Measurements from ENCODE around the gene OR6C65. TPM values are rescaled to one million over a fixed set of nuclear protein-coding genes. Genes with fewer than 3 reads are reported as not detected.
"Not testable (repeated sequence)": the region's sequence is repeated elsewhere in the genome, so short reads cannot be mapped to it uniquely, and the experiment has no call there.

The OR6C65 gene
- total RNA-seq = not detected

- no peak for DNase-seq
- no peak within 1 kb of the TSS for H3K4me3 Mint-ChIP-seq
- no peaks in the 10 kb centered on the region for H3K4me1 Mint-ChIP-seq
- H3K9me3 Mint-ChIP-seq = peaks cover 2% of the 10 kb centered on the region
- H3K27ac Mint-ChIP-seq = no peak within 1 kb of the TSS
- no peaks in the 10 kb centered on the region for H3K36me3 Mint-ChIP-seq
- peaks cover 41% of the 10 kb centered on the region for H3K27me3 Mint-ChIP-seq
These were observed at the start of gene OR6C65 for GRCh38 chr12:55400229-55400628. Gene OR6C65, plus strand, starts transcription at chr12:55400529. Its CDS starts 0 bp downstream, at chr12:55400529.

- not testable (repeated sequence) for DNase-seq, H3K36me3 Mint-ChIP-seq, H3K4me1 Mint-ChIP-seq, H3K9me3 Mint-ChIP-seq, H3K4me3 Mint-ChIP-seq, H3K27ac Mint-ChIP-seq
- peaks cover 42% of the 10 kb centered on the region for H3K27me3 Mint-ChIP-seq
These were observed 45.0 kb upstream of the OR6C65 start for GRCh38 chr12:55355338-55355737.

- Mint-ChIP-seq H3K4me1 (no peaks in the 10 kb centered on the region), H3K4me3 (no peak within 1 kb of the TSS)
These were observed 37.7 kb upstream of the OR6C65 start, which contains the start of gene OR6C75 for GRCh38 chr12:55362675-55363074. Gene OR6C75, plus strand, starts transcription at chr12:55362975. Its CDS starts 2,136 bp downstream, at chr12:55365111.

GRCh38 chr12:55365086-55365485, 35.2 kb upstream of the OR6C65 start:
- Mint-ChIP-seq H3K4me1 (no peaks in the 10 kb centered on the region), H3K4me3 (no peak overlapping the region), H3K27me3 (peaks cover 28% of the 10 kb centered on the region), H3K36me3 (no peaks in the 10 kb centered on the region), H3K9me3 (no peaks in the 10 kb centered on the region), H3K27ac (no peak overlapping the region)
- DNase-seq = no peak

More at GRCh38 chr12:55362675-55363074, 37.7 kb upstream of the OR6C65 start, which contains the start of gene OR6C75:
- no peaks in the 10 kb centered on the region for H3K36me3 Mint-ChIP-seq
- no peak for DNase-seq
- H3K27me3 Mint-ChIP-seq = peaks cover 29% of the 10 kb centered on the region
- no peaks in the 10 kb centered on the region for H3K9me3 Mint-ChIP-seq
- H3K27ac Mint-ChIP-seq = no peak within 1 kb of the TSS

GRCh38 chr12:55372521-55372920, 27.8 kb upstream of the OR6C65 start:
- no peak for DNase-seq
- Mint-ChIP-seq H3K36me3 (no peaks in the 10 kb centered on the region), H3K4me1 (no peaks in the 10 kb centered on the region), H3K27ac (no peak overlapping the region), H3K9me3 (no peaks in the 10 kb centered on the region), H3K27me3 (peaks cover 22% of the 10 kb centered on the region), H3K4me3 (no peak overlapping the region)

- no peak for DNase-seq
- Mint-ChIP-seq H3K36me3 (no peaks in the 10 kb centered on the region), H3K27ac (no peak overlapping the region), H3K4me1 (no peaks in the 10 kb centered on the region), H3K9me3 (no peaks in the 10 kb centered on the region), H3K27me3 (peaks cover 14% of the 10 kb centered on the region), H3K4me3 (no peak overlapping the region)
These were observed 14.4 kb upstream of the OR6C65 start for GRCh38 chr12:55385891-55386290.

- no peak for DNase-seq
- Mint-ChIP-seq H3K4me1 (no peaks in the 10 kb centered on the region), H3K36me3 (no peaks in the 10 kb centered on the region), H3K4me3 (no peak overlapping the region), H3K9me3 (no peaks in the 10 kb centered on the region), H3K27ac (no peak overlapping the region), H3K27me3 (peaks cover 12% of the 10 kb centered on the region)
These were observed 8.1 kb upstream of the OR6C65 start for GRCh38 chr12:55392032-55392795.

GRCh38 chr12:55396326-55396725, 4.0 kb upstream of the OR6C65 start:
- H3K36me3 Mint-ChIP-seq = no peaks in the 10 kb centered on the region
- H3K9me3 Mint-ChIP-seq = no peaks in the 10 kb centered on the region
- H3K27ac Mint-ChIP-seq = no peak overlapping the region
- peaks cover 36% of the 10 kb centered on the region for H3K27me3 Mint-ChIP-seq
- no peak for DNase-seq
- H3K4me1 Mint-ChIP-seq = no peaks in the 10 kb centered on the region
- no peak overlapping the region for H3K4me3 Mint-ChIP-seq

- no peak overlapping the region for H3K4me3 Mint-ChIP-seq
- no peaks in the 10 kb centered on the region for H3K4me1 Mint-ChIP-seq
- no peak for DNase-seq
- H3K27me3 Mint-ChIP-seq = peaks cover 15% of the 10 kb centered on the region
- no peak overlapping the region for H3K27ac Mint-ChIP-seq
- H3K9me3 Mint-ChIP-seq = peaks cover 2% of the 10 kb centered on the region
- H3K36me3 Mint-ChIP-seq = no peaks in the 10 kb centered on the region
These were observed 7.5 kb downstream of the OR6C65 start for GRCh38 chr12:55407866-55408265.

GRCh38 chr12:55409133-55409532, 8.8 kb downstream of the OR6C65 start:
- not testable (repeated sequence) for H3K27ac Mint-ChIP-seq, H3K9me3 Mint-ChIP-seq, H3K4me3 Mint-ChIP-seq, DNase-seq, H3K36me3 Mint-ChIP-seq, H3K4me1 Mint-ChIP-seq
- H3K27me3 Mint-ChIP-seq = peaks cover 15% of the 10 kb centered on the region

- not testable (repeated sequence) for H3K27ac Mint-ChIP-seq, H3K4me1 Mint-ChIP-seq, H3K36me3 Mint-ChIP-seq, H3K9me3 Mint-ChIP-seq, DNase-seq, H3K4me3 Mint-ChIP-seq
- H3K27me3 Mint-ChIP-seq = peaks cover 40% of the 10 kb centered on the region
These were observed 11.8 kb downstream of the OR6C65 start for GRCh38 chr12:55412138-55412537.

GRCh38 chr12:55413498-55414388, 13.4 kb downstream of the OR6C65 start:
- not testable (repeated sequence) for H3K4me3 Mint-ChIP-seq, DNase-seq, H3K4me1 Mint-ChIP-seq, H3K9me3 Mint-ChIP-seq, H3K36me3 Mint-ChIP-seq, H3K27ac Mint-ChIP-seq
- H3K27me3 Mint-ChIP-seq = peaks cover 48% of the 10 kb centered on the region

GRCh38 chr12:55414396-55414823, 14.1 kb downstream of the OR6C65 start:
- H3K27me3 Mint-ChIP-seq = peaks cover 53% of the 10 kb centered on the region
- H3K4me3 Mint-ChIP-seq, H3K27ac Mint-ChIP-seq, DNase-seq, H3K36me3 Mint-ChIP-seq, H3K4me1 Mint-ChIP-seq, H3K9me3 Mint-ChIP-seq: not testable (repeated sequence)

GRCh38 chr12:55414889-55415288, 14.6 kb downstream of the OR6C65 start:
- not testable (repeated sequence) for H3K27ac Mint-ChIP-seq, H3K4me3 Mint-ChIP-seq, H3K4me1 Mint-ChIP-seq

GRCh38 chr12:55416961-55417360, 16.6 kb downstream of the OR6C65 start:
- no peaks in the 10 kb centered on the region for H3K9me3 Mint-ChIP-seq
- no peak overlapping the region for H3K27ac Mint-ChIP-seq
- DNase-seq = no peak
- no peak overlapping the region for H3K4me3 Mint-ChIP-seq
- no peaks in the 10 kb centered on the region for H3K36me3 Mint-ChIP-seq
- peaks cover 61% of the 10 kb centered on the region for H3K27me3 Mint-ChIP-seq
- peaks cover 8% of the 10 kb centered on the region for H3K4me1 Mint-ChIP-seq

More at GRCh38 chr12:55414889-55415288, 14.6 kb downstream of the OR6C65 start:
- DNase-seq, H3K9me3 Mint-ChIP-seq, H3K36me3 Mint-ChIP-seq: not testable (repeated sequence)
- H3K27me3 Mint-ChIP-seq = peaks cover 54% of the 10 kb centered on the region

Data from activated naive CD8-positive, alpha-beta T cell treated with anti-CD3 and anti-CD28 coated beads for 36 hours (primary cell).